Measurements from ENCODE around the gene ADAMTS6. TPM values are rescaled to one million over a fixed set of nuclear protein-coding genes. Genes with fewer than 3 reads are reported as not detected.

Gene ADAMTS6
- total RNA-seq, result under 1 TPM; 0.05 to 0.49 (median 0.31) TPM

DNA sequence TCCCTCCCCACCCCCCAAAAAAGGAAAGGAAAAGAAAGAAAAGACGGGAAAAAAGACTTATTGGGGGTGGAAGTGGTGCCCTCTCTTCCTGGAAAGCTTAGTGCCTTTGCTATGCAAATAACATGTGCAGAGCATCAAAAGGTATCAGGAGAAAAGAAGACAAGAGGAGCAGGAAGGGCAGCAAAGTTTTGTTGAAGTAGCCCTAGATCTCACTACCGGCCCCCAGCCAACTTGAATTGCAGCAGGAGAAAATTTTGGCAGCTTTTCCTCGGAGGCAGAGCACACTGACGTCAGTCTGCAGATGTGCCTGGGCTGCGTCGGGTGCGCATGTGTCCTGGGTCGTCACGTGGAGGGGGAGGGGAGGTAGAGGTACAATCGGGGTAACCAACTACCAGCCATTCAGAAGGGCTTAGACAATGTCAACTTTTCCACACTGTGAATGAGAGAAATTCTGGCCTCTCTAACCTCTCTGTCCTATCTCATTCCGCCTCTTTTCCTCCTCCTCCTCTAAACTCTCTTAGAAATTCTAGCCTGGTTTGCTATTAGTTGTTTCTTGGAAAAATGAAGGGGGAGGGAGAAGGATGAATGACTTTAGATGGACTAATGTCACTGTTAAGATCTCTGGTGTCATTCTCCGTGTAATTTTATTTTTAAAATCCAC lies at the start of gene ADAMTS6:
ADAMTS6 (minus strand) TSS at position 286 of the 661 bp plus-strand sequence. CDS start 8,247 bp downstream, outside the sequence.
- DNase-seq, result peak; percentile 85 to 86
- in situ Hi-C loops (cut with MboI; ENCODE audit: low sequenced_read_pairs in 4 of 4), result loop anchor here (5.0 to 25.0 kb wide), 7 partner anchors 369 to 844 kb away; no protein-coding TSS in a partner anchor

DNA sequence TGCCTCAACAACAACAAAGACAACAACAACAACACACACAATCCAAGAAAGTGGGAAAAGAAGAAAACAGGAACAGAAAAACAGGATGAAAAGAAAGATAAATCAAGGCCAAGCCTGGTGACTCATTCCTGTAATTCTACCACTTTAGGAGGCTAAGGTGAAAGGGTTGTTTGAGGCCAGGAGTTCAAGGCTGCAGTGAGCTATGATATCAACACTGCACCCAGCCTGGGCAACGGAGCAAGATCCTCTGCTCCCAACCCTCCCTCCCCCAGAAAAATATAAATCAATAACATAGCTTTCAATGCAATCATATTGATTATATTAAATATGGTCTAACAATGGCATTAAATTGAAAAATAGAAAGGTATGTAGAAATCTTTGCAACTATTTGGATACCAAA lies 49.2 kb upstream of the ADAMTS6 start:
- intact Hi-C loops (cut with DNase I; ENCODE audit: low total_unique reads) (no loop called here), in situ Hi-C loops (cut with MboI; ENCODE audit: low sequenced_read_pairs in 4 of 4) (no loop called here)
- peaks cover 0 to 3% (median 0%) of the 10 kb centered on the region in 3 donors for H3K9me3 ChIP-seq
- ATAC-seq (no peak), DNase-seq (no peak)
- TF ChIP-seq CTCF (IDR thresholded peaks at IDR 0.05 in 4 of 5, conservative IDR thresholded peaks at IDR 0.05 in 1 of 5), result no peak
- TF ChIP-seq POLR2A (IDR thresholded peaks at IDR 0.05), result no peak
- no peak overlapping the region for H3K4me3 ChIP-seq
- no peaks in the 10 kb centered on the region for H3K27me3 ChIP-seq
- no peaks in the 10 kb centered on the region for H3K4me1 ChIP-seq
- H3K36me3 ChIP-seq, result no peaks in the 10 kb centered on the region
- H3K27ac ChIP-seq, result no peak overlapping the region

More for the DNA sequence above, at the start of gene ADAMTS6:
- H3K27ac ChIP-seq, result peak within 1 kb of the TSS; percentile 84 to 89 (median 86)
- peaks cover 8 to 10% of the 10 kb centered on the region in 2 donors for H3K4me1 ChIP-seq
- no peaks in the 10 kb centered on the region for H3K27me3 ChIP-seq
- TF ChIP-seq CTCF (IDR thresholded peaks at IDR 0.05 in 4 of 5, conservative IDR thresholded peaks at IDR 0.05 in 1 of 5) (no peak), POLR2A (IDR thresholded peaks at IDR 0.05) (peak; percentile 49 to 74)
- H3K36me3 ChIP-seq, result no peaks in the 10 kb centered on the region
- intact Hi-C loops (cut with DNase I; ENCODE audit: low total_unique reads), result loop anchor here (2.0 to 10.0 kb wide), 6 partner anchors 81 to 1317 kb away; partner anchors contain the start of genes CENPK, PPWD1 and RNF180
- peak; percentile 83 to 86 for ATAC-seq
- H3K9me3 ChIP-seq, result no peaks in the 10 kb centered on the region
- peak within 1 kb of the TSS; percentile 65 to 72 (median 68) for H3K4me3 ChIP-seq

GRCh38 chr5:65525726-65526125 lies 44.0 kb upstream of the ADAMTS6 start:
- H3K4me1 ChIP-seq, result no peaks in the 10 kb centered on the region
- in situ Hi-C loops (cut with MboI; ENCODE audit: low sequenced_read_pairs in 4 of 4) (no loop called here), intact Hi-C loops (cut with DNase I; ENCODE audit: low total_unique reads) (no loop called here)
- TF ChIP-seq POLR2A (IDR thresholded peaks at IDR 0.05), result no peak
- no peak for TF ChIP-seq CTCF (IDR thresholded peaks at IDR 0.05 in 4 of 5, conservative IDR thresholded peaks at IDR 0.05 in 1 of 5)
- H3K9me3 ChIP-seq, result no peaks in the 10 kb centered on the region
- H3K4me3 ChIP-seq, result no peak overlapping the region
- no peak overlapping the region for H3K27ac ChIP-seq
- ATAC-seq, result no peak
- H3K36me3 ChIP-seq, result no peaks in the 10 kb centered on the region
- H3K27me3 ChIP-seq, result no peaks in the 10 kb centered on the region
- DNase-seq, result no peak

GRCh38 chr5:65512170-65512937 lies 30.6 kb upstream of the ADAMTS6 start:
- ATAC-seq (no peak), DNase-seq (no peak)
- no peaks in the 10 kb centered on the region for H3K4me1 ChIP-seq
- no peak overlapping the region for H3K4me3 ChIP-seq
- in situ Hi-C loops (cut with MboI; ENCODE audit: low sequenced_read_pairs in 4 of 4) (no loop called here), intact Hi-C loops (cut with DNase I; ENCODE audit: low total_unique reads) (no loop called here)
- no peaks in the 10 kb centered on the region for H3K9me3 ChIP-seq
- no peak overlapping the region for H3K27ac ChIP-seq
- TF ChIP-seq CTCF (IDR thresholded peaks at IDR 0.05 in 4 of 5, conservative IDR thresholded peaks at IDR 0.05 in 1 of 5), result no peak
- no peak for TF ChIP-seq POLR2A (IDR thresholded peaks at IDR 0.05)
- H3K27me3 ChIP-seq, result no peaks in the 10 kb centered on the region
- H3K36me3 ChIP-seq, result no peaks in the 10 kb centered on the region
